HG03432 (cell line): ENCODE data around the gene VDAC1.
"Not testable (repeated sequence)": the region's sequence is repeated elsewhere in the genome, so short reads cannot be mapped to it uniquely, and the experiment has no call there.

Experiments used
- ATAC-seq: cut with Tn5 transposase; IDR thresholded peaks from one replicate; pipeline ENCODE4 v1.9.1; 2021; ENCODE audit warnings: mild to moderate bottlenecking, moderate library complexity; ENCODE audit not compliant: unreplicated experiment

Gene VDAC1

GRCh38 chr5:134004626-134005416 lies at the start of gene VDAC1:
Gene VDAC1 (minus strand): TSS chr5:134004975. CDS start chr5:133993012, 11,963 bp downstream.
- peak; percentile 86 for ATAC-seq

- no peak for ATAC-seq
Measured at GRCh38 chr5:134053840-134054338, 49.1 kb upstream of the VDAC1 start.

GRCh38 chr5:134053314-134053839 lies 48.6 kb upstream of the VDAC1 start:
- ATAC-seq = no peak

GRCh38 chr5:134051305-134051704 lies 46.5 kb upstream of the VDAC1 start:
- ATAC-seq = no peak

- ATAC-seq = no peak
Measured at GRCh38 chr5:134048864-134049263, 44.1 kb upstream of the VDAC1 start.

- no peak for ATAC-seq
Measured at GRCh38 chr5:134047687-134048056, 42.9 kb upstream of the VDAC1 start.

GRCh38 chr5:134046801-134047686 lies 42.3 kb upstream of the VDAC1 start:
- ATAC-seq = no peak

GRCh38 chr5:134046330-134046729 lies 41.6 kb upstream of the VDAC1 start:
- ATAC-seq = no peak

GRCh38 chr5:134043793-134044792 lies 39.3 kb upstream of the VDAC1 start:
- ATAC-seq = no peak

- ATAC-seq = peak; percentile 66
Measured at GRCh38 chr5:134041570-134042411, 37.0 kb upstream of the VDAC1 start.

- ATAC-seq = no peak
Measured at GRCh38 chr5:134038138-134038537, 33.4 kb upstream of the VDAC1 start.

- ATAC-seq = no peak
Measured at GRCh38 chr5:134037160-134037559, 32.4 kb upstream of the VDAC1 start.

GRCh38 chr5:134034326-134034725 lies 29.6 kb upstream of the VDAC1 start:
- no peak for ATAC-seq

- ATAC-seq = not testable (repeated sequence)
Measured at GRCh38 chr5:134030303-134030964, 25.7 kb upstream of the VDAC1 start.

- no peak for ATAC-seq
Measured at GRCh38 chr5:134029156-134029555, 24.4 kb upstream of the VDAC1 start.

GRCh38 chr5:134028496-134028895 lies 23.7 kb upstream of the VDAC1 start:
- ATAC-seq = no peak

- no peak for ATAC-seq
Measured at GRCh38 chr5:134027288-134027615, 22.5 kb upstream of the VDAC1 start.

- peak; percentile 79 for ATAC-seq
Measured at GRCh38 chr5:134026521-134027287, 21.9 kb upstream of the VDAC1 start.
